ENCODE results near the gene TIGD4.

The TIGD4 gene

DNA sequence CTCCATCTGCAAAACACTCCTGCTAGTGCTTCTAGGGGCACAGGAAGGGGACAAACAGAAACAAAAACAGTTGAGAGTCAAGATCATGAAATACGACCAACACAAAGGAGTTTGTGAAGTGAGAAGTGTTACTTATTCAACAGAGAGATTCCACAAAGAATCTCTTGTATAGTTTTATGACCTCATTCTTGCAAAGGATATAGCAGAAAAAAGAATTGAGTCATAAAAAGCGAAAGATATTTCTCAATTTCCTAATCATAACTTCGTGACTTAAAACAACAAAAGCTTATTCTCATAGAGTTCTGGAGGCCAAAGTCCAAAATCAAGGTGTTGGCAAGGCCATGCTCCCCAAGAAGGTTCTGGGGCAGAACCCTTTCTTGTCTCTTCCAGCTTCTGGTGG is 40.7 kb downstream of the TIGD4 start:
- no peak overlapping the region for H3K27ac ChIP-seq
- no peaks in the 10 kb centered on the region for H3K9me3 ChIP-seq (ENCODE audit: severe bottlenecking)
- TF ChIP-seq, protein P1, sequence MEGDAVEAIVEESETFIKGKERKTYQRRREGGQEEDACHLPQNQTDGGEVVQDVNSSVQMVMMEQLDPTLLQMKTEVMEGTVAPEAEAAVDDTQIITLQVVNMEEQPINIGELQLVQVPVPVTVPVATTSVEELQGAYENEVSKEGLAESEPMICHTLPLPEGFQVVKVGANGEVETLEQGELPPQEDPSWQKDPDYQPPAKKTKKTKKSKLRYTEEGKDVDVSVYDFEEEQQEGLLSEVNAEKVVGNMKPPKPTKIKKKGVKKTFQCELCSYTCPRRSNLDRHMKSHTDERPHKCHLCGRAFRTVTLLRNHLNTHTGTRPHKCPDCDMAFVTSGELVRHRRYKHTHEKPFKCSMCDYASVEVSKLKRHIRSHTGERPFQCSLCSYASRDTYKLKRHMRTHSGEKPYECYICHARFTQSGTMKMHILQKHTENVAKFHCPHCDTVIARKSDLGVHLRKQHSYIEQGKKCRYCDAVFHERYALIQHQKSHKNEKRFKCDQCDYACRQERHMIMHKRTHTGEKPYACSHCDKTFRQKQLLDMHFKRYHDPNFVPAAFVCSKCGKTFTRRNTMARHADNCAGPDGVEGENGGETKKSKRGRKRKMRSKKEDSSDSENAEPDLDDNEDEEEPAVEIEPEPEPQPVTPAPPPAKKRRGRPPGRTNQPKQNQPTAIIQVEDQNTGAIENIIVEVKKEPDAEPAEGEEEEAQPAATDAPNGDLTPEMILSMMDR (IDR thresholded peaks at IDR 0.05; ENCODE audit: low read depth, low read length) = no peak
- no peaks in the 10 kb centered on the region for H3K36me3 ChIP-seq
- no peak overlapping the region for H3K4me3 ChIP-seq (ENCODE audit: low read depth, low read length)
- DNase-seq = no peak
- H3K27me3 ChIP-seq (ENCODE audit: insufficient read depth, low read depth, severe bottlenecking) = no peaks in the 10 kb centered on the region

DNA sequence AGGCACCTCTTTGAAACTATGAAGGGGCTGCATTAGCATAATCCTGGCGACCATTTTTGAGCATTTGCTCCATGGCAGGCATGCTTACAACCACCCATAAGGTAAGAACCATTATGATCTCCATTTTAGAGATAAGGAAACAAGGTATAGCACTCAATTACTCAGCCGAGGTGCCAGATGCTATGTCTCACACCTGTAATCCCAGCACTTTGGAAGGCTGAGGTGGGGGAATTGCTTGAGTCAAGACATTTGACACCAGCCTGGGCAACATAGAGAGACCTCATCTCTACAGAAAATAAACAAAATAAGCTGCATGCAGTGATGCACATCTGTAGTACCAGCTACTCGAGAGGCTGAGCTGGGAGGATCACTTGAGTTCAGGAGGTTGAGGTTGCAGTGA is 43.6 kb downstream of the TIGD4 start:
- H3K27me3 ChIP-seq (ENCODE audit: insufficient read depth, low read depth, severe bottlenecking) = no peaks in the 10 kb centered on the region
- H3K27ac ChIP-seq = no peak overlapping the region
- TF ChIP-seq, protein P1 (IDR thresholded peaks at IDR 0.05; ENCODE audit: low read depth, low read length) = no peak
- no peaks in the 10 kb centered on the region for H3K9me3 ChIP-seq (ENCODE audit: severe bottlenecking)
- H3K36me3 ChIP-seq = no peaks in the 10 kb centered on the region
- H3K4me3 ChIP-seq (ENCODE audit: low read depth, low read length) = no peak overlapping the region
- DNase-seq = no peak

DNA sequence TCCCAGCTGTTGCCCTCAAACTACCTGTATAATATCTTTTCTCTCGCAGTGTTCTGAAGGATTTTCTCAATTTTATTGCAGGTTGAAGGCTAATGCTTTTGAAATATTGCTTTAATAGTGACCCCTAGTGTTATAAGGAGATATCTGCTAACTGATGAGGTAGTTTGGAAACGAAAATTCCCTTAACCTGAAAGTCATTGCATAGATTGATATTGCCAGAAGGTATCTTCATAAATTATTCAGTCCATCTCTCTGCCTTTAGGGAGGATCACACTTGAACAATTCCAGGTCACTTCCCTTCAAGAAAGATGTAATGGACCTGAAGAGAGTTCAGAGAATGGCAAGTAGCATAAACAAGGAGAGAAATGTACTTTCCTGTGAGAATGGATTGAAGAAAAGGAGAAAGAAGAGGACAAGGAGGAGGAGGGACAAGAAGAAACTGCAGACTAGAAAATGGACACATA is 44.1 kb downstream of the TIGD4 start:
- H3K4me3 ChIP-seq (ENCODE audit: low read depth, low read length) = no peak overlapping the region
- TF ChIP-seq, protein P1 (IDR thresholded peaks at IDR 0.05; ENCODE audit: low read depth, low read length) = peak; percentile 35; the same call in 1 of the 2 replicates
- DNase-seq = no peak
- no peaks in the 10 kb centered on the region for H3K9me3 ChIP-seq (ENCODE audit: severe bottlenecking)
- no peaks in the 10 kb centered on the region for H3K27me3 ChIP-seq (ENCODE audit: insufficient read depth, low read depth, severe bottlenecking)
- no peak overlapping the region for H3K27ac ChIP-seq
- H3K36me3 ChIP-seq = no peaks in the 10 kb centered on the region

DNA sequence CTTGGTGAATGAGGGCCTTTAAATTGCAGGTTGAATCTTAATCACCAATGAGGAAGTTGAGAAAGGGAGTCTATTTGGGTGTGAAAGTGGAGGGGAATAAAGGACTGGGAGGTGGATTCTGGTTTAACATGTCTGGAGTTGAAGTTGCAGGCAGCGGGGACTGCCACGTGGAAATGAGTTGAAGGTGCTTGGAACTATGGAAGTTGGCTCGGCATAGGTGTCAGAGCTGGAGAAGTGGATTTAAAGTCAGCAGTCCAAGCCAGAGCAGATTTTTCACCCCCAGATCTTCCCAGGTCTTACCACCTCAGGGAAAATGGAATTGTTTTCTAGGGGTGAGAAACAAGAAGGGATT is 44.9 kb downstream of the TIGD4 start:
- Histone ChIP-seq H3K36me3 (no peaks in the 10 kb centered on the region), H3K27me3 (ENCODE audit: insufficient read depth, low read depth, severe bottlenecking) (no peaks in the 10 kb centered on the region), H3K4me3 (ENCODE audit: low read depth, low read length) (no peak overlapping the region), H3K9me3 (ENCODE audit: severe bottlenecking) (no peaks in the 10 kb centered on the region), H3K27ac (no peak overlapping the region)
- no peak for DNase-seq
- TF ChIP-seq, protein P1 (IDR thresholded peaks at IDR 0.05; ENCODE audit: low read depth, low read length) = no peak

DNA sequence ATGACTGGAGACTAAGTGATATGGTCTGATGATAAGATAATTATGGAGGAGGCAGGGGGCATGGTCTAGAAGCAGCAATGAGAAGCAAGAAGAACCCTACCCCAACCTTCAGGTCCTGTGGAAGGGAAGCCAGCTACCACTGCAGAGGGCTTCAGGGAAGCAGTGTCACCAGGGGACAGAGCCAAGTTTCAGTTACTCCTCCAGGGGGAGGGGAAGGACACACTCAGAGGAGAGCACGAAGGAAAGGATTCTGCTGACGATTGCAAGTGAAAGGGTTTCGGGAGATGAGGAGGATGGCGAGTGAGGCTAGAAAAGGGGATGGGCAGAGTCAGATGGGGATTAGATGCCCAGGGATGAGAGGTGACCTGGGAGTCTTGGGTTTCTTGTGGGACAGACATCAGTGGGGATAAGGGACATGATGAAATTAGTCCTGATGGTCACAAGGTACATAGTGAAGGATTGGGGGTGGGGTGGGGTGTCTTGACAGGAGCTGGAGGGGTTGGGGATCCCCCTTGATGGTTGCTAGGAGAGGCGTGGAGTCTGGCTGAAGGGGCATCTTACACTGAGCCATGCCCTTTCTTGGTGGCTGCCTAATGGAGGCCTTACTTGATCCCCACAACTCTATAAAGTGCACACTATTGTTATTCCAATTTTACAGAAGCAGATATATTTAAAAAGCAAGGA is 45.4 kb downstream of the TIGD4 start:
- TF ChIP-seq, protein P1 (IDR thresholded peaks at IDR 0.05; ENCODE audit: low read depth, low read length) = no peak
- no peak for DNase-seq
- Histone ChIP-seq H3K27me3 (ENCODE audit: insufficient read depth, low read depth, severe bottlenecking) (no peaks in the 10 kb centered on the region), H3K27ac (no peak overlapping the region), H3K36me3 (no peaks in the 10 kb centered on the region), H3K4me3 (ENCODE audit: low read depth, low read length) (no peak overlapping the region), H3K9me3 (ENCODE audit: severe bottlenecking) (no peaks in the 10 kb centered on the region)

DNA sequence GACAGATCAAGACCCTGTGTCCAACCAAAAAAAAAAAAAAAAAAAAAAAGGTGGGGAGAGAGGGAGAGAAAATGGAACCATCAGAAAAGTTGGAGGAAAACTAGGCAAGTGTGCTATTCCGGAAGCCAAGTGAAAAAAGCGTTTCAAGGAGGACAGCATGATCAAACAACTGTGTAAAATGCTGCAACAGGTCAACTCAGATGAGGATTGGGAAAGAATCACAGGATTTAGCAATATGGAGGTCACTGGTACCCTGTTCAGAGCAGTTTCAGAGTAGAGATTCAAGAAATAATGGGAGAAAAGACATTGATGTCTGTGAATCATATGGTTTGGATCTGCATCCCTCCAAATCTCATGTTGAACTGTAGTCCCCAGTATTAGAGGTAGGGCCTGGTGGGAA is 47.5 kb downstream of the TIGD4 start:
- Histone ChIP-seq H3K27me3 (ENCODE audit: insufficient read depth, low read depth, severe bottlenecking) (no peaks in the 10 kb centered on the region), H3K36me3 (no peaks in the 10 kb centered on the region), H3K27ac (no peak overlapping the region), H3K4me3 (ENCODE audit: low read depth, low read length) (no peak overlapping the region), H3K9me3 (ENCODE audit: severe bottlenecking) (no peaks in the 10 kb centered on the region)
- TF ChIP-seq, protein P1 (IDR thresholded peaks at IDR 0.05; ENCODE audit: low read depth, low read length) = no peak
- no peak for DNase-seq
